Measurements from ENCODE around the gene UBXN6.

The UBXN6 gene

GRCh38 chr19:4505570-4506448 is 48.2 kb upstream of the UBXN6 start:
- Histone ChIP-seq H3K9me3 (ENCODE audit: insufficient read depth, low read length) (no peaks in the 10 kb centered on the region), H3K27me3 (ENCODE audit: low read length) (no peaks in the 10 kb centered on the region), H2AFZ (ENCODE audit: low read depth, low read length, severe bottlenecking) (no peak overlapping the region), H3K9ac (ENCODE audit: low read length) (no peak overlapping the region), H3K4me3 (ENCODE audit: insufficient read depth, low read length, poor library complexity, severe bottlenecking) (no peak overlapping the region), H3K79me2 (ENCODE audit: insufficient read depth, low read length) (no peaks in the 10 kb centered on the region), H3F3A (ENCODE audit: insufficient read depth) (no peaks in the 10 kb centered on the region), H3K4me2 (ENCODE audit: low read depth, low read length, poor library complexity, severe bottlenecking) (no peak overlapping the region), H3K36me3 (ENCODE audit: low read length) (no peaks in the 10 kb centered on the region), H3K9me2 (replicated peaks; ENCODE audit: insufficient read depth, low read length) (no peaks in the 10 kb centered on the region), H4K20me1 (ENCODE audit: low read depth, low read length) (no peaks in the 10 kb centered on the region), H3K27ac (ENCODE audit: low read depth, low read length) (no peak overlapping the region)
- no peak for TF ChIP-seq CTCF (IDR thresholded peaks at IDR 0.05; ENCODE audit: insufficient read depth, low read length, poor library complexity, severe bottlenecking)
- no peak for TF ChIP-seq EZH2phosphoT487 (conservative IDR thresholded peaks at IDR 0.05; ENCODE audit: low read length)

- Histone ChIP-seq H3K9me2 (replicated peaks; ENCODE audit: insufficient read depth, low read length) (no peaks in the 10 kb centered on the region), H3K9me3 (ENCODE audit: insufficient read depth, low read length) (no peaks in the 10 kb centered on the region), H3F3A (ENCODE audit: insufficient read depth) (no peaks in the 10 kb centered on the region), H3K9ac (ENCODE audit: low read length) (no peak overlapping the region), H3K27me3 (ENCODE audit: low read length) (no peaks in the 10 kb centered on the region), H3K4me3 (ENCODE audit: insufficient read depth, low read length, poor library complexity, severe bottlenecking) (no peak overlapping the region), H2AFZ (ENCODE audit: low read depth, low read length, severe bottlenecking) (no peak overlapping the region), H3K36me3 (ENCODE audit: low read length) (no peaks in the 10 kb centered on the region), H3K27ac (ENCODE audit: low read depth, low read length) (no peak overlapping the region), H4K20me1 (ENCODE audit: low read depth, low read length) (no peaks in the 10 kb centered on the region), H3K79me2 (ENCODE audit: insufficient read depth, low read length) (no peaks in the 10 kb centered on the region), H3K4me2 (ENCODE audit: low read depth, low read length, poor library complexity, severe bottlenecking) (no peak overlapping the region)
- TF ChIP-seq CTCF (IDR thresholded peaks at IDR 0.05; ENCODE audit: insufficient read depth, low read length, poor library complexity, severe bottlenecking) (no peak), EZH2phosphoT487 (conservative IDR thresholded peaks at IDR 0.05; ENCODE audit: low read length) (no peak)
Measured at GRCh38 chr19:4504891-4505569, 47.4 kb upstream of the UBXN6 start.

- Histone ChIP-seq H3K9me2 (replicated peaks; ENCODE audit: insufficient read depth, low read length) (no peaks in the 10 kb centered on the region), H3K4me2 (ENCODE audit: low read depth, low read length, poor library complexity, severe bottlenecking) (no peak overlapping the region), H3K9ac (ENCODE audit: low read length) (no peak overlapping the region), H3K79me2 (ENCODE audit: insufficient read depth, low read length) (no peaks in the 10 kb centered on the region), H3F3A (ENCODE audit: insufficient read depth) (no peaks in the 10 kb centered on the region), H3K36me3 (ENCODE audit: low read length) (no peaks in the 10 kb centered on the region), H3K27ac (ENCODE audit: low read depth, low read length) (no peak overlapping the region), H3K9me3 (ENCODE audit: insufficient read depth, low read length) (no peaks in the 10 kb centered on the region), H3K4me3 (ENCODE audit: insufficient read depth, low read length, poor library complexity, severe bottlenecking) (no peak overlapping the region), H4K20me1 (ENCODE audit: low read depth, low read length) (no peaks in the 10 kb centered on the region), H3K27me3 (ENCODE audit: low read length) (no peaks in the 10 kb centered on the region), H2AFZ (ENCODE audit: low read depth, low read length, severe bottlenecking) (no peak overlapping the region)
- no peak for TF ChIP-seq EZH2phosphoT487 (conservative IDR thresholded peaks at IDR 0.05; ENCODE audit: low read length)
- no peak for TF ChIP-seq CTCF (IDR thresholded peaks at IDR 0.05; ENCODE audit: insufficient read depth, low read length, poor library complexity, severe bottlenecking)
Measured at GRCh38 chr19:4504297-4504701, 46.7 kb upstream of the UBXN6 start.
